K562 (cell line): ENCODE results near the gene PIBF1. TPM values are rescaled to one million over a fixed set of nuclear protein-coding genes. Genes with fewer than 3 reads are reported as not detected.

Experiments
- ATAC-seq: fragments of 200-7000 bp; cut with Tn5 transposase; 3 replicates; pipeline ENCODE4 v1.9.1; 2020; ENCODE audit warnings: moderate library complexity
- BruUV-seq: library from RNA; stranded (reverse); fragments of 400-500 nt; replicated peaks from 2 replicates; lab custom pipeline; 2021; lab: Mats Ljungman, UMichigan
- CTCF ChIA-PET: fragments of 300-600 bp; formaldehyde crosslinking; extraction: SDS; loops from one replicate; lab custom pipeline; 2021; ENCODE audit warnings: low intra/inter-chr PET ratio; lab: Yijun Ruan, JAX
- POLR2A ChIA-PET: fragments of 300-600, 350-650 bp; sonication (Branson Sonifier 250); formaldehyde crosslinking; extraction: SDS; loops from one replicate; lab custom pipeline; 2021; ENCODE audit warnings: antibody characterized with exemption, inconsistent platforms; lab: Yijun Ruan, JAX
- DNase-seq, 4 experiments: peaks; one replicate each; pipeline versions ENCODE4 v3.0.0 to v3.0.0-alpha.2; 2011 to 2018; ENCODE audit warnings: low spot score in 3 of 4, mixed read lengths in 3 of 4; ENCODE audit errors: extremely low read depth in 1 of 4
- FAIRE-seq: peaks from 2 replicates; lab custom pipeline; 2011; peaks lifted over from hg19 to GRCh38; lab: Jason Lieb, UNC
- H2AFZ ChIP-seq: 2 replicates; pipeline ENCODE4 v1.6.0; 2011; ENCODE audit warnings: low read depth, low read length, control low read depth, inconsistent platforms
- H3K27ac ChIP-seq: fragments of 200-600 bp; 3 replicates; pipeline ENCODE4 v1.8.0; 2011; ENCODE audit warnings: low read depth, mild to moderate bottlenecking, control low read depth, inconsistent platforms, low read length, moderate library complexity, mixed read lengths; ENCODE audit errors: extremely low read depth
- H3K27me3 ChIP-seq, 2 experiments: fragments of 300-600 bp in 1 of 2; 2 replicates in 1 of 2; 3 replicates in 1 of 2; pipeline versions ENCODE4 v1.6.0 to v1.8.0; 2011; ENCODE audit warnings: inconsistent platforms in 2 of 2, low read length in 2 of 2, mild to moderate bottlenecking in 1 of 2, mixed read lengths in 1 of 2, moderate library complexity in 1 of 2; ENCODE audit not compliant: control insufficient read depth in 2 of 2, insufficient read depth in 2 of 2
- H3K36me3 ChIP-seq: fragments of 300-600 bp; 3 replicates; pipeline ENCODE4 v1.8.0; 2011; ENCODE audit warnings: mild to moderate bottlenecking, low read length, inconsistent platforms; ENCODE audit not compliant: control insufficient read depth, insufficient read depth
- H3K4me1 ChIP-seq, 2 experiments: fragments of 200-600 bp in 1 of 2; replicated peaks in 1 of 2; 2 replicates in 1 of 2; 3 replicates in 1 of 2; pipeline versions ENCODE4 v1.5.1 to v1.8.0; 2011; ENCODE audit warnings: inconsistent platforms in 2 of 2, low read length in 2 of 2, mild to moderate bottlenecking in 1 of 2, mixed read lengths in 1 of 2, moderate library complexity in 1 of 2; ENCODE audit not compliant: control insufficient read depth in 2 of 2, insufficient read depth in 2 of 2
- H3K4me2 ChIP-seq: 2 replicates; pipeline ENCODE4 v1.6.1; 2011; ENCODE audit warnings: low read length, control low read depth, inconsistent platforms, mixed read lengths; ENCODE audit not compliant: insufficient read depth
- H3K4me3 ChIP-seq: fragments of 200-600 bp; sonication (generic), shearing (Covaris generic); 2 replicates; pipeline ENCODE4 v1.5.1; 2016; ENCODE audit warnings: control low read depth, inconsistent platforms
- H3K79me2 ChIP-seq: fragments of 200-600 bp; 3 replicates; pipeline ENCODE4 v1.8.0; 2011; ENCODE audit warnings: low read length, inconsistent platforms; ENCODE audit not compliant: control insufficient read depth, insufficient read depth
- H3K9ac ChIP-seq, 2 experiments: 2 replicates each; pipeline versions ENCODE4 v1.6.0 to v1.6.1; 2011; ENCODE audit warnings: low read depth in 2 of 2, low read length in 2 of 2, control low read depth in 1 of 2, inconsistent platforms in 1 of 2, mild to moderate bottlenecking in 1 of 2, mixed read lengths in 1 of 2; ENCODE audit not compliant: insufficient read depth in 1 of 2
- H3K9me1 ChIP-seq: one replicate; pipeline ENCODE4 v1.6.0; 2011; ENCODE audit warnings: inconsistent platforms, mild to moderate bottlenecking, low read length, moderate library complexity; ENCODE audit not compliant: control insufficient read depth, insufficient read depth
- H3K9me3 ChIP-seq: replicated peaks from 2 replicates; pipeline ENCODE4 v1.5.1; 2011; ENCODE audit warnings: low read depth, low read length, inconsistent platforms; ENCODE audit not compliant: control insufficient read depth, insufficient read depth
- H4K20me1 ChIP-seq: replicated peaks from 2 replicates; pipeline ENCODE4 v1.6.1; 2011; ENCODE audit warnings: low read length, inconsistent platforms, mixed read lengths; ENCODE audit not compliant: control insufficient read depth, insufficient read depth
- ATF4 ChIP-seq: fragments of 450-650 bp; formaldehyde crosslinking; IDR thresholded peaks from 2 replicates; pipeline ENCODE4 v1.4.0; 2022; ENCODE audit warnings: mild to moderate bottlenecking, moderate library complexity
- PREB ChIP-seq: sonication (generic); formaldehyde crosslinking; IDR thresholded peaks from 2 replicates; pipeline ENCODE4 v1.8.1; 2023; ENCODE audit warnings: mild to moderate bottlenecking, missing genetic modification reagents
- TSHZ1 ChIP-seq: fragments of 250-450 bp; sonication (Bioruptor Pico); IDR thresholded peaks from 2 replicates; pipeline ENCODE4 v1.4.0; 2020; ENCODE audit warnings: mild to moderate bottlenecking, moderate library complexity
- USF2 ChIP-seq: sonication (generic); formaldehyde crosslinking; IDR thresholded peaks from 2 replicates; pipeline ENCODE4 v1.5.0; 2020; ENCODE audit warnings: missing genetic modification reagents
- ZBED1 ChIP-seq: IDR thresholded peaks from 2 replicates; pipeline ENCODE4 v1.6.1; 2014
- ZBTB17 ChIP-seq: fragments of 450-650 bp; formaldehyde crosslinking; IDR thresholded peaks from 2 replicates; pipeline ENCODE4 v1.4.0; 2020; ENCODE audit warnings: mild to moderate bottlenecking
- ZBTB34 ChIP-seq: fragments of 250-450 bp; sonication (Bioruptor Pico); IDR thresholded peaks from 2 replicates; pipeline ENCODE4 v1.8.0; 2021; ENCODE audit warnings: mild to moderate bottlenecking, moderate library complexity
- ZBTB9 ChIP-seq: fragments of 450-650 bp; formaldehyde crosslinking; IDR thresholded peaks from 2 replicates; pipeline ENCODE4 v1.4.0; 2020; ENCODE audit warnings: mild to moderate bottlenecking, moderate library complexity
- ZNF143 ChIP-seq: sonication (generic); formaldehyde crosslinking; IDR thresholded peaks from 2 replicates; pipeline ENCODE4 v1.9.0; 2022; ENCODE audit warnings: mild to moderate bottlenecking, missing genetic modification reagents
- ZNF347 ChIP-seq: fragments of 450-650 bp; formaldehyde crosslinking; IDR thresholded peaks from 2 replicates; pipeline ENCODE4 v1.4.0; 2020; ENCODE audit warnings: low read depth, mild to moderate bottlenecking, moderate library complexity
- ZNF740 ChIP-seq, 3 experiments: fragments of 200-800 bp in 1 of 3; sonication (Bioruptor generic) in 1 of 3; sonication (generic) in 1 of 3; formaldehyde crosslinking in 1 of 3; IDR thresholded peaks; 2 replicates each; pipeline versions ENCODE4 v1.6.1 to v1.8.0; 2016 to 2022; ENCODE audit warnings: mild to moderate bottlenecking in 2 of 3, missing compliant biosample characterization in 2 of 3, missing genetic modification characterization in 2 of 3, missing genetic modification reagents in 1 of 3
- ZNF830 ChIP-seq: fragments of 250-450 bp; sonication (Bioruptor Pico); IDR thresholded peaks from 2 replicates; pipeline ENCODE4 v1.5.0; 2021; ENCODE audit warnings: mild to moderate bottlenecking
- WGBS: fragments of 100-300 bp; shearing (Covaris generic); methylation state at CpG from one replicate; pipeline ENCODE4 v1.1.6; 2016; ENCODE audit warnings: low coverage, mixed read lengths; ENCODE audit not compliant: insufficient coverage; ENCODE audit errors: missing lambda C conversion rate; 5-methylcytosine and 5-hydroxymethylcytosine counted together
- in situ Hi-C: fragments of 300-500 bp; cut with MboI; formaldehyde crosslinking; loops from 4 replicates; pipeline ENCODE4 v1.15.0; 2018; ENCODE audit warnings: inconsistent platforms, mixed read lengths
- intact Hi-C: fragments of 100-400 bp; cut with micrococcal nuclease; formaldehyde crosslinking; loops from 2 replicates; pipeline ENCODE4 v1.14.2; 2022
- polyA plus RNA-seq, 8 experiments: library from polyadenylated mRNA; depleted of rRNA in 4 of 8; stranded (reverse) in 5 of 8; unstranded in 3 of 8; fragments of >200 nt; fragmentation: Nextera tagmentation in 2 of 8; fragmentation: Illumina TruSeq in 1 of 8; extraction: Ambion mirVana in 2 of 8; extraction: Trizol in 1 of 8; gene quantifications; 2 replicates each; pipeline versions ENCODE4 v1.2.1 to v1.2.3, GENCODE V29; 2011 to 2014; ENCODE audit warnings: inconsistent platforms in 1 of 8, missing spikeins in 1 of 8
- total RNA-seq, 7 experiments: library from RNA; depleted of rRNA in 6 of 7; stranded (reverse); fragments of >200 nt in 6 of 7; fragmentation: Illumina TruSeq in 2 of 7; extraction: Trizol in 2 of 7; gene quantifications; 2 replicates each; pipeline versions ENCODE4 v1.2.1 to v1.2.3, GENCODE V29; 2011 to 2021; ENCODE audit warnings: low replicate concordance in 1 of 7

PIBF1 gene
- total and polyA plus RNA-seq, 9 of the 15 experiments (the other 6 are each of a cell fraction or from before 2014, with no cell fraction given), result 9.1 to 28.8 (median 14.7) TPM

- Histone ChIP-seq H3K9ac (no peak overlapping the region), H2AFZ (no peak overlapping the region)
- ATAC-seq, result no peak
- in situ Hi-C loops, result no loop called here
- TF ChIP-seq ZBED1 (no peak), USF2 (CRISPR knock-in tag) (no peak), ZBTB9 (no peak), ZNF143 (CRISPR knock-in tag) (no peak), ATF4 (CRISPR knock-in tag) (no peak), ZNF347 (CRISPR knock-in tag) (no peak), ZBTB34 (CRISPR knock-in tag) (no peak), PREB (CRISPR knock-in tag) (no peak), ZNF830 (CRISPR knock-in tag) (no peak), TSHZ1 (no peak), ZBTB17 (CRISPR knock-in tag) (no peak), ZNF740 (CRISPR knock-in tag; IDR thresholded peaks at IDR 0.05) (no peak), ZNF740 (tag; IDR thresholded peaks at IDR 0.05) (no peak)
- TF ChIP-seq, all 486 proteins: peak for 0
- H3K9me1 ChIP-seq, result no peaks in the 10 kb centered on the region
- CTCF ChIA-PET, result no interaction called here
- POLR2A ChIA-PET, result no interaction called here
- DNase-seq (no peak), FAIRE-seq (no peak)
- WGBS, result 94% methylated on average over 3 of the region's 3 CpGs
- no peak overlapping the region for H3K4me2 ChIP-seq
- peaks cover 31% of the 10 kb centered on the region for H3K79me2 ChIP-seq
- no peaks in the 10 kb centered on the region for H3K9me3 ChIP-seq
- H3K27ac ChIP-seq, result no peak overlapping the region
- no peak overlapping the region for H3K4me3 ChIP-seq
- H3K27me3 ChIP-seq, result no peaks in the 10 kb centered on the region
- intact Hi-C loops, result no loop called here
- H3K36me3 ChIP-seq, result peaks cover 73% of the 10 kb centered on the region
- H4K20me1 ChIP-seq, result no peaks in the 10 kb centered on the region
- H3K4me1 ChIP-seq, result no peaks in the 10 kb centered on the region
- BruUV-seq, result no TSS peak
These were observed 44.9 kb upstream of the PIBF1 start for GRCh38 chr13:72737033-72737432.
